Pons (tissue), 1 donor: ENCODE measurements around the gene TMEM171.
A peak's percentile ranks its signal among the peaks of the same experiment; 100 is the strongest.

Experiments
- DNase-seq: peaks from one replicate; pipeline ENCODE4 v3.0.0-alpha.2; 2016; ENCODE audit warnings: low spot score

TMEM171 gene

DNA sequence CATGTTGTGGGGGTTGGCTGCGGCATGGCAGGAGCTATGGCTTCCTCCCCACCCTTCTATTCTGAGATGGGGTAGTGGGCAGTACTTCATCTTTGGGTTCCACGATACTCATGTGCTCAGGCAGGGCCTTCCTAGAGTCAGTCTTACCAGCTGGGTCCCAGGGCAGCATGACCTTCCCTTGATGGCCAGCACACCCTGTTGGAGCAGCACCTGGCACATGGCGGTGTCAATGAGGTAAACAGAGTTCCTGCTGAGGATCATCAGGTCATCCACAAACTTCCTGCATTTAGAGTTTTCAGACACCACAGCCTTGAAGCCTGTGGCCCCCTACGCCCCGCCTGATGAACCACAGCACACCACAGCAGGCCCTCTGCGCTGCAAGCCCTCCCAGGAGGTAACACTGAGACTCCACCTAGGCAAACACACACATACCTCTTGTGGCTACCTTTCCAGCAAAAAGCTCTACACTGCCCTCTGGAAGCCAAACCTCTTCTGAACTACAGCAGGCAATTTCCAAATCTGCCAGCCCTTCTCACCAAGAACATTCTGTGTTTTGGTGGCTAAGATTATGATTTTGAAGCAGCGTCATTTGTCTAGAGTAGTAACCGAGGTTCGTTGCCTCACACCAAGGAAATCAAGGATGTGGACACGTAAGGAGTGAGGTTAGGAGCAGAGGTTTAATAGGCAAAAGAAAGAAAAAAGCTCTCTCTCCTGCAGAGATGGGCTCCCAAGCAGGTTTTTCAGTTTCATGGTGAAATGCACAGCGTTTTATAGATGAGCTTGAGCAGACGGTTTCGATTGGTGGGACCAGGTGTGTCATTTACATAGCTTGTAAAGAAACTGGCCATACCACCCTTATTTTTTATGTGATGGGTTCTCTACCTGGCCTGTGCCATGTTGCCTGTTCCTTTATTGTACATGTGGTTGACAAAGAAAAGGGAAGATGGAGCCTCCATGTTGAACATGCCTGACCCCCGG lies 32.3 kb downstream of the TMEM171 start:
- no peak for DNase-seq

DNA sequence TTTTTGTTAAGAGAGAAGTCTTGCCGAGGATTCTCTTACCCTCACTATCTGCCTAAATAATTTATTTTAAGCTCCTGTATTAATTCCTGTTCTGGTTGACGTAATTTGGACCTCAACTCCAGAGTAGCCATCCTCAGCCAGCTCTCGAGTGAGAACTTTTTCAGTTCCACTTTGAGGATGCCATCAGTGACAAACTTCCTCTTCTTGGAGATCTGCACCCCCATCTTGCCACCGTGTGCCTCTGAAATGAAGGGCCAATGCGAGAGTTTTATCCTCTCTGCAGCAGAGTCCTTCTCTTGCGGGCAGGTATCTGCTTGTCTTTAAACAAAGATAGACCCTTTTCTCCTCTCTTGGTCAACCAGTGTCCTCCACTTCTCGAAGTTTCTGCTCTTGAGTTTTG lies 33.1 kb downstream of the TMEM171 start:
- peak; percentile 6 for DNase-seq

DNA sequence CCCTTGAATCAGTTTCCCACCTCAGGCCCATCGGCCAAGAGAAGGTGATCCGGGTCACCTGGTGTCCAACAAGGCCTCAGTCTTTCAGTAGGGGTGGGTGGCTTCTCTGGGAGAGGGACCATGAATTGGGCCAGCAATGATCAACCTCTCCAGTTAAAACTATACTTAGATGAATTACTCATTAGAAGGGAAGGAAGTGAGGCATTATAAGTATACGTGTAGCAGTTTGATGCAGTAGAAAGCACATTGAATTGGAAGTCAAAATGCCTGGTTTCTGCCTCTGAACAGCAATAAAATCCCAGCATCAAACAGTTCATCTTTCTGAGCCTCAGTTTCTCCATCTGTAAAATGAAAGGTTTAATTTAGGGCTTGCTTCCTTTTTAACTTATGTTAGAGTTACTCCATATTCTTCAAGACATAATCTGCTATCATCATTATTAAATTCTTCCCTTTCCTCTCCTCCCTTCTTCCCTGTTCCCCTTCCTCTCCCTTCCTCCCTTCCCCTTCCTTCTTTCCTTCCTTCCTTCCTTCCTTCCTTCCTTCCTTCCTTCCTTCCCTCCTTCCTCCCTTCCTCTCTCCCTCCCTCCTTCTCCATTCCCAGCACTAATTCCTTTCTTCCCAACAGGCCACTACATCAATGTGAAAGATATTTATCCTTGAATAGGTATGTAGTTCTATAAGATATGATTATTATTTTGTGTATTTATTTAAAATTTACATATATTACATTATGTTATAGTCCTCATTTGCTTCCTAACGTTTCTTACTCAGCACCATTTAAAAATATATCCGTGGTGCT lies 34.0 kb downstream of the TMEM171 start:
- no peak for DNase-seq

DNA sequence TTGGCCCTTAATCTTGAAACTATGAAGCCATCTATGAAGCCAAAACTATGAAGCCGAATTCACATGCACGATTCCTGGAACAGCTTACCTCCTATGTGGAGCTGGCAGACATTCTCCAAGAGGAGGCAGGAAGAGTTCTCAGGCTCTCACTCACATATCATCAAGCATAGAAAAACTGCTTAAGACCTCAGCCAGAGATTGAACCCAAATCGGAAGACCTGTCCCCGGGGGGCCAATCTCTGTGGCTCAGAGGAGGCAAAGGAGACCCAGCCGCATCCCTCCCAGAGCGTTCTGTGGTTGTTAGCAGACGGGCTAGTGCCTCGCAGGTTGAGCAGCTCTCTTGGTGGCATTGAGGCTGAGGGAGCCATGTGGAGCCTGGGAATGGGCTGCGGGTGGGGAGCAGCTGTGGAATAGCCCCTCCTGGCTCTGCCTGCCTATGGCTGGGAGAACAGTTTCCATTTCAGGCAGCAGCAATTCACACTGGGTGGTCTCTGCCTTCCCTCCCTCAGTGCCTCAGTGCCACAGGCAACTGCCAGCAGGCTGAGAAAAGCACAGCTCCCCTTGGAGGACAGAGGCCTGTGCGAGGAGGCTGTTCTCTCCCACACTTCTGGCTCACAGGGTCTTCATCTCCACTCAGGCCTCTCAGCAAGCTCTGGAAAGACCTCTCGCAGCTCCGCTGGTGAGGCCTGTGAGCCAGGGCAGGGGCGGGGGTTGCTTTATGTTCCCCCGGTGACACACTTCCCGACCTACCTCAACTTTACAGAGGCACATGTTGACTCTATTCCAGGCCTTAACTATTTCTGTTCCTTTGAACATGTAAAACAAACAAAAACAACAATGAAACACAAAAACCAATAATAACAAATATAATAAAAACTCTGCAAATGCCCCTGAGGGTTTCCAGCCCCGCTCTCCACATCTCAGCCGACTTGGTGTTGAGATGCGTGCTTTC lies 35.2 kb downstream of the TMEM171 start:
- no peak for DNase-seq

DNA sequence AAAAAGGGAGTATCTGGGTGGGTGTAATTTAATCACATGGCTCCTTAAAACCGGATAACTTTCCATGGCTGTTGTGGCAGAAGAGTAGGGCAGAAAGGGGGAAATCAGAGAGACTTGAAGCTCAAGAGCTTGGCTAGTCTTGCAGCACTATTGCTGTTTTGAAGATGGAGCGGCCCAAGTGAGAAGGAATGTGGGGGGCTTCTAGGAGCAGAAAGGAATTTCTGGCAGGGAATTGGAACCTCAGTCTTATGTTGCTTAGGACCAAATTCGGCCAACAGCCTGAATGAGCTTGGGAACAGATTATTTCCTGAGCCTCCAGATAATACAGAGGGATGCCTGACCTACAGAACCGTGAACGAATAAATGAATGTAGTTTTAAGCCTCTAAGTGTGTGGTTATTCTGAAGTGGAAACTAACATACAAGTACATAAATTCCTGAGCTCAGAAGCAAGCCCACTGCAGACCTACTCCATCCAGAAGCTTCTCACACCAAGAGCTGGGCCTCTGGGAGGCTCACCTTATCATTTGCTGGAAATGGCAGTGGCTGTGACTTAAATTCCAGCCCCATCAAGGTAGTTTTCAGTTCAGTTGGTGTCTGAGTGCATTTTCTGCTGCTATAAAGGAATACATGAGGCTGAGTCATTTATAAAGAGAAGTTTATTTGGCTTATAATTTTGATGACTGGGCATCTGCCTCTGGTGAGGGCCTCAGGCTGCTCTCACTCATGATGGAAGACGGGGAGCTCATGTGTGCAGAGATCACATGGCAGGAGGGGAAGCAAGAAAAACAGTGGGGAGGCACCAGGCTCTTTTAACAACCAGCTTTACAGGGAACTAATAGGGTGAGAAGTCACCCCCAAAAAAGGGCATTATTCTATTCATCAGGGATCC lies 37.3 kb downstream of the TMEM171 start:
- no peak for DNase-seq

DNA sequence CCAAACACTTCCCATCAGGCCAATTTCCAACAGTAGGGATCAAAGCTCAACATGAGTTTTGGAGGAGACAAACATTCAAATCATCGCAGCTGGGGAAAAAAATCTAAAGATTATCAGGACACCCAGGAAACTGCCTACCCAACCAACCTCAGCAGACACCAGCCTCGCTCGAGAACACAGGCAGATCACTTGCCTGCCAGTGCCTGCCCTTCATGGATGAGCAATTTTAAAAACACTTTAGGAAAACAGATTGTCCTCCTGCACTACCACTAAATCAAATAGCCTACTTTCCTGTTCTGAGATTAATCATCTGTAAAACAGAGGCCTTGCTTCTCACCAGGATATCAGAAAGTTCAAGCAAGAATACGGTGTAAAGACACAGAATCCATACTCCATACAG lies 37.9 kb downstream of the TMEM171 start:
- DNase-seq: no peak

DNA sequence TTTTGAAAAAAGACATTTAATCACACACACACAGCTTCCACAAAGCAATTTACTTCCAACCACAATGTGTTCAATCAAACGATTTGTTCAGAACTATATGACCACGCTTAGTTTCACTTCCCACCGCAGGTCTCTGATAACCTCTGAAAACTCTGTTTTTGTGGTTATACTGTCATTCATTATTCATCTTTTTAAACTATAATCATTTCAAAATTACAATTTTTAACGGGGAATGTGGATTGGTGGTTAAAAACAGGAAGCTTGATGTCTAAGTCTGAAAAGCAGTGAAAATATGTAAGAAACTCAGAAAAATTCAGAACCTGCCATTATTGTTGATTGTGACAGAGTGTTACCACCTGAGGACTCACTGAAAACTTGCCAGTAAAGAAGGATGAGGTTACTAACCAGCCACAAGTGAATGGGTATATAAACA lies 39.9 kb downstream of the TMEM171 start:
- no peak for DNase-seq

DNA sequence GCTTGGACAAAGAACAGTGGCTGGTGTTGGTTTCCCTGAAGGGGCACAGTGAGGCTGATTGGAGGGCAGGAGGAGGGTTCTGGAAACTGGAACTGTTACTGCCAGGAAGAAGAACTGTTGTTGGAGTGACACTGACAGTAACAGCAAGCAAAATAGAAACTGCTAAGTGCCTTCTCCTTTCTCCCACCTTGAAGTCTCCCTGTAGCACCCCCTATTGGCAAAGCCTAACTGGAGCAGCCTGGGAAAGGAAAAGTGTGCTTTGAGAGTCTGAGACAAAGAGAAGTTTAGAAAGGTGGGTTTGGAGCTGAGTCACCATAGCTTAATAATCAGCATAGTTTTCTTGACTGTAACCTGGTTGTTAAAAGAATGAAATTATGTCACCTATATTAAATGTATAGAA lies 50.1 kb downstream of the TMEM171 start:
- peak; percentile 17 for DNase-seq

DNA sequence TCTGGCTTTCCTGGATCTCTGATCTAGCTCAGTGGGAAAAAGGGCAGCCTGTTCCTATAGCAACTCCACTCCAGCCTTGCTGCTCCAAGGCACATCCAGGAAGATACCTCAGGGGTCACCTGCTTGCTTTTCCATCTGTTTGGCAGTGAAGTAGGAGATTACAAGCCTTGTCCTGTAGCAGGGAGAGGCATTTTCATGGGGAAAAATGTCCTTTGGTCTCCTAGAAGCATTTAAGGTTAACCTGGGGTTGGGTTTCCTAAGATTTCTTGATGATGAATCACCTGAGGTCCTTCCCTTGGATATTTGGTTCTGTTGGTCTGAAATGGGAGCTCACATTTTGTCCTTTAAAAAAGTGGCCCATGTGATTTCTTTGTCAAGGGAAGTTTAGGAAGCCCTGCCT lies 51.1 kb downstream of the TMEM171 start:
- DNase-seq: no peak

DNA sequence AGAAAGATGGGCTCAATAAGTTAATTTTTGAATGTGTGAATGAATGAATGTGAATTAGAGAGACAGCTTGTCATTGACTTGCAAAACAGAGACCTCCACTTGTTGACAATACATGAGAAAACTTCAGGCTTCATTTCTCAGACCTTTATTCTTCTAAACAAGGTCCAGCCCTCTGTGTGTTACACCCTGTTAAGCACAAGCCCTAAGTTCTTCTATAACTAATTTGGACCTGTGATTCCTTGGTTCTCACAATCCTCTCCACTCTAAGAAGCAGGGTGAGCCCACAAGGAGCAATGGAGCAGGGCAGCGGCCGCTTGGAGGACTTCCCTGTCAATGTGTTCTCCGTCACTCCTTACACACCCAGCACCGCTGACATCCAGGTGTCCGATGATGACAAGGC lies 52.6 kb downstream of the TMEM171 start, which contains the start of gene TMEM174:
TMEM174 (plus strand) TSS at position 243 of the 400 bp plus-strand sequence; CDS start at position 294, 51 bp downstream.
- no peak for DNase-seq

DNA sequence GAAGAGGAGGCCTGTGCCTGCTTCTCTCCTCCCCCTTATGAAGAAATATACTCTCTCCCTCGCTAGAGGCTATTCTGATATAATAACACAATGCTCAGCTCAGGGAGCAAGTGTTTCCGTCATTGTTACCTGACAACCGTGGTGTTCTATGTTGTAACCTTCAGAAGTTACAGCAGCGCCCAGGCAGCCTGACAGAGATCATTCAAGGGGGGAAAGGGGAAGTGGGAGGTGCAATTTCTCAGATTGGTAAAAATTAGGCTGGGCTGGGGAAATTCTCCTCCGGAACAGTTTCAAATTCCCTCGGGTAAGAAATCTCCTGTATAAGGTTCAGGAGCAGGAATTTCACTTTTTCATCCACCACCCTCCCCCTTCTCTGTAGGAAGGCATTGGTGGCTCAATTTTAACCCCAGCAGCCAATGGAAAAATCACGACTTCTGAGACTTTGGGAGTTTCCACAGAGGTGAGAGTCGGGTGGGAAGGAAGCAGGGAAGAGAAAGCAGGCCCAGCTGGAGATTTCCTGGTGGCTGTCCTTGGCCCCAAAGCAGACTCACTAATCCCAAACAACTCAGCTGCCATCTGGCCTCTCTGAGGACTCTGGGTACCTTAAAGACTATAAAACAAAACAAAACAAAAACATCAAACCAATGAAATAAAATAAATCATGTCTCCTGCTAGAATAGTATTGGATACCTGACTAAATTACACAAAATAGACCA lies 53.9 kb downstream of the TMEM171 start:
- DNase-seq: no peak

DNA sequence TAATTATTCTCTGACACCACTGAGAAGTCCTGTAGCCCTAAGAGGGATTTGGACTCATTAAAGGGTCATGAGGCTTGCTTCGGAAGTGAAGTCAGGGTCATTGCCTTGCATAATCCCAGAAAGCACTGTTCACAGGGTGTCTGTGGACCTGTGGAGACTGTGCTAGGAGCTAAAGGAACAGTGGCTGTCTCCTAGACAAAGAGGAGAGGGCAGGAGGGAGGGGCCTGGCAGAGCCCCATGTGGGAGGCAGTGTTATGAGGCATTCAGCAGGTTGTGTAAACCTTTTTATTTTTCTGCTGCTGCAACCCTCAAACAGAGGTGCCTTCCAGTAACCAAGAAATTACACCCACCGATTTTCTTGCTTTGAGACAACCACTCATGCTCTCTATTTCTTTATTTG lies 55.9 kb downstream of the TMEM171 start:
- no peak for DNase-seq

DNA sequence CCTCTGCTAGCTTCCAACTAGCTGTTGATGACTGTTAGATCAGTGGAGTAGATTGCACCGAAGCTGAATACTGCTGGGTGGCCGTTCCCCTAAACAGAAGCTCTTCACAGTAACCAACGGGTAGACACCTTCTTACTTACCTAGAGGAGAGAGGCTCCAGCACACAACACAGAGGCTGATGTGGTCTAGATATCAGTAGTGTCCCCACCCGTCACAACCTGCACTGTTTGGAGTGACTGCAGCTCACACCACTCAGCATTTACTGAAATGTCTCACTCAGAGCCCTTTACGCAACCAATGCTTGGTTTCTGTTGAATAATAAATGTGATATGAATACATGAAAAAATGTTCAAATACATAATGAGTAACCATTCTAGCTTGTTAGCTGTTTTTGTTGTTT lies 57.9 kb downstream of the TMEM171 start:
- DNase-seq: no peak

DNA sequence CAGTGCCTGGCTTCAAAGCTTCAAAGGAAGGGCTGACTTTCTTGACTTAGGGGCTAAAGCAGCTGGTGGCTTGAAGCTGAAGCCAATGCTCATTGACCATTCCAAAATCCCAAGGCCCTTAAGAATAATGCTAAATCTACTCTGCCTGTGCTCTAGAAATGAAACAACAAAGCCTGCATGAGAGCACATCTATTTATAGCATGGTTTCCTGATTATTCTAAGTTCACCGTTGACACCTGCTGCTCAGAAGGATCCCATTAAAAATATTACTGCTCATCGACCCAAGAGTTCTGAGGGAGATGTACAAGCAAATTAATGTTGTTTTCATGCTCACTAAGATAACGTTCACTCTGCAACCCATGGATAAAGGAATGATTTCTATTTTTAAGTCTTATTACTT lies 59.4 kb downstream of the TMEM171 start:
- no peak for DNase-seq

DNA sequence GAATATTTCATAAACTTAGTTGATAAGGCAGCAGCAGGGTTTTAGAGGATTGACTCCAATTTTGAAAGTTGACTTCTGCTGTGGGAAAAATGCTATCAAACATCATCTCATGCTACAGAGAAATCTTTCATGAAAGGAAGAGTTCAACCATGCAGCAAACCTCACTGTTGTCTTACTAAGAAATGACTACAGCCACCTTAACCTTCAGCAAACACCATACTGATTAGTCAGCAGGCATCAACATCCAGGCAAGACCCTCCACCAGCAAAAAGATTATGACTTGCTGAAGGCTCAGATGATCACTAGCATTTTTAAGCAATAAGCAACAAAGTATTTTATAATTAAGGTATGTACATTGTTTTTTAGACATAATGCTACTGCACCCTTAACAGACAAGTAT lies 60.2 kb downstream of the TMEM171 start:
- no peak for DNase-seq
